GM18505 (cell line): ENCODE measurements around the gene APOBEC3H.

Experiments used
- ATAC-seq: cut with Tn5 transposase; IDR thresholded peaks from one replicate; pipeline ENCODE4 v1.9.1; 2021; ENCODE audit not compliant: unreplicated experiment
- POLR2A ChIP-seq: IDR thresholded peaks from 4 replicates; pipeline ENCODE4 v1.6.1; 2011; ENCODE audit warnings: borderline replicate concordance; ENCODE audit not compliant: insufficient read depth, insufficient read length; ENCODE audit errors: extremely low read depth

APOBEC3H gene

DNA sequence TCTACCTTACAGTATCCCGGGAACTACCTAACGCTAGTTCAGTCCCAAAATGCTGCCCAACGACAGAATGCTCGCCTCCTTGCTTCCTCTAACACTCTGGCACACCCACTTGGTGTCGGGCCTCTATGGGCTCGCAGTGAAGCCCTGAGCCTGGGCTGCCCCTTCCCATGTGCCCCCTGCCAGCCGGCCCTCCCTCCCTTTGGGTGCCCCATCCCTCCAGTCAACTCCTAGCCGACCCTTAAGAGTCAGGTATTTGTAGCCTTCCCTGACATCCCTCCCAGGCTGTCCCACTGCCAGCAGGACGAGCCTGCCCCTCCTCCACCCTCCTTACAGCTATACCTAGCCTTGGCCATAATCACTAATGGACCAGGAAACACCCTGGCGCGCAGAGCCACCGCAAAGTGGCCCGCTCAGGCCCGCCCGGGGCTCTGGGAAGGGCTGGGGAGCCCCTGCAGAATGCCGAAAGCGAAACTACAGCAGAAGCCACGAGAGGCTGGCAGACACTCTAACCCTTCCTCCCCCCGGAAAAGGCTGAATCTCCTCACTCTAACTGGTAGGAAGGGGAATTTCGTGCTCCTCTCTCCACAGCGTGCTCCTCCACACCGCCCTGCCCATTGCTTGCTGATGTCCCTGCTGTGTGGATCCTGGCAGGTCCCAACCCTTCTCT lies 47.2 kb downstream of the APOBEC3H start:
- no peak for ATAC-seq
- peak; percentile 34 for TF ChIP-seq POLR2A

GRCh38 chr22:39146256-39147101 lies 49.4 kb downstream of the APOBEC3H start:
- no peak for ATAC-seq
- TF ChIP-seq POLR2A = no peak

DNA sequence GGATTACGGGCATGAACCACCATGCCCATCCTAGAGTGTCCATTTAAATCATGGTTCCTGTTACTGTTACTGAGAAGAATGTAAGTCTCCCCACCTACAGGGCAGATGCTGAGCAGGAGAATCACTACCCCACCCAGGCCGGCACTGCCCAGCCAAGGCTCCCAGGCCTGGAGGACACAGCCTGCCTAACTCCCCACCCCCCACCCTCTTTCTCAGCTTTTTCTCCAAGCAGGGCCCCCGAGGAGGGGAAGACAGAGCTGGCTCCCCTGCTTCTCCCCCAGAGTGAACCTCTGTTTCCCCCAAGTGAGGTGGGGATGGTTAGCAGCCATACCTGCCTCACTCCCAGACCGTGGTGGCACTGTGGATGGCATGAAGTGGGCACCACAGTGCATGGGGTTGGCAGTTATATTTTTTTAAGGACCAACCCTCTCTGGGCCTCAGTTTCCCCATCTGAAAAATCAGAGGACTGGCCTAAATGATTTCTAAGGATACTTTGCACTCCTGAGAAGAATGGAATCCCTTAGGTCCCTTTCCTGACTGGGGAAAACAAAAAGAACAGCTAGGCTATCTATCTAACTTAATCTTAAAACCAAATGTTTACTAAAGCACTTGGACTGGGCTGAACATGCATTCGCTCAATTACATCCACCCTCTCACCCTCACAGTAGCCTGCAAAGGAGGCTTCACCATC lies 50.4 kb downstream of the APOBEC3H start:
- ATAC-seq = no peak
- no peak for TF ChIP-seq POLR2A

DNA sequence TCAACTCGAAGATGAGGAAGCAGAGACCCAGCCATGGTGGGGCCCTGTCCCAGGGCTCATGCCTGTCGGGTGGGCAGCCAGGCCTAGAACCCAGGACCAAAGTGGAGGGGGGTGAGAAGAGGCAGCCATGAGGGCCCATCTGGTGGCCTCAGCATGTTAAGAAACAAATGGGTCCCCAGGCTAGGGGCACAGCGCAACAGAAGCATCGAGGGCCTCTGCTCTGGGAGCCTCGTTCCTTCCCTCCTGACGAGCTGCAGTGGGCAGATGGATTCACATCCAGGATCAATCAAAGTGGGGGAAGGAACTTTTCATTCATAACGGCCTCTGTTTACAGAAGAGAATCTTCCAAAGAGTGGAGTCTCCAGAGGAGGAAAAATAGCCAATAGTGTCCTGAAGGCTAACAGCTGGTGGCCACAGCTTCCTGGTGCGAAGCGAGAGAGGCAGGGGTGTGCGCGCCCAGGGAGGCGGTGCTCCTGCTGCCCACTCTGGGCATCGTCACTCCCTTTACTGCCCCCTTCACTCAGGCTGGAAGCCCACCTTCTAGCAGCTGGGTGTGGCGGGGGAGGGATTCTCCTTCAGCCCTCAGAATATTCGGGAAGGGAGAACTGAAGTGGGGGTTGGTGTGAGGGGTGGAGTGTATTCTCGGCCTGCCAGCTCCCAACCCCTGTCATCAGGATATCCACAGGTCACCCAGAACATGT lies 51.1 kb downstream of the APOBEC3H start:
- no peak for TF ChIP-seq POLR2A
- no peak for ATAC-seq

DNA sequence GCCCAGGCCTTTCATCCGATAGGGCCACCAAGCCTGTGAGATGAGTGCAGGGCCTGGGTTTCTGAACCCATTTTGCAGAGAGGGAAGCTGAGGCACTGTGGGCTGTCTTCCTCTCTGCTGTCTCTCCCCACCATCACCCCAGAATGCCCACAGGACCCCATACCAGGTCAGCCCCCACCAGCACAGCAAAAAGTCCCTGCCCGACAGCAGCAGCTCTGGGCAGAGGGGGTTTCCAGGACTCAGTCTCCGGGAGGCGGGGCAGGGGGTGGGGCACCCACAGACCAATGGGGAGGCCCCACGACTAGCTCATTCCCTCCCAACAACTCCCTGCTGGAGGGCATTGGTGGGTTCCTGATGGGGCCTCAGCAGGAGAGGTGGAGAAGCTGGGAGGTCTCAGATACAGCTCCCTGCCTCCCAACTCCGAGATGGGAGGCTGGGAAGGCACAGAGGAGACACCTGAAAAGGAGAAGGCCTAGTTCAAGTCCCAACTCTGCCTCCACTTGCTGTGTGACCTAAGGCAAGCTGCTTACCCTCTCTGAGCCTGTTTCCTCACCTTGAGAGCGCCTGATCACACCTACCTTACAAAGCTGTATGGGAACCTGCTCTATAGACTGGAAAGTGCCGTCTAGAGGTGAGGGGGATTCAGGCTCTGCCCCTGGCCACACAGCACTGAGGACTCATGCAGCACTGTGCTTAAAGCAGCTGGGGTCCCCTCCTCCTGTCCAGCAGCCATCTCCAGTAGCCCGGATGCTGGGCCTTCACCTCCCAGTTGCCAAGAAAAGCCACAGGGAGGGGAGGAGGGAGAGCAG lies 51.9 kb downstream of the APOBEC3H start:
- peak; percentile 24 for TF ChIP-seq POLR2A
- ATAC-seq = no peak

GRCh38 chr22:39149915-39150847 lies 53.1 kb downstream of the APOBEC3H start:
- no peak for TF ChIP-seq POLR2A
- ATAC-seq = no peak

DNA sequence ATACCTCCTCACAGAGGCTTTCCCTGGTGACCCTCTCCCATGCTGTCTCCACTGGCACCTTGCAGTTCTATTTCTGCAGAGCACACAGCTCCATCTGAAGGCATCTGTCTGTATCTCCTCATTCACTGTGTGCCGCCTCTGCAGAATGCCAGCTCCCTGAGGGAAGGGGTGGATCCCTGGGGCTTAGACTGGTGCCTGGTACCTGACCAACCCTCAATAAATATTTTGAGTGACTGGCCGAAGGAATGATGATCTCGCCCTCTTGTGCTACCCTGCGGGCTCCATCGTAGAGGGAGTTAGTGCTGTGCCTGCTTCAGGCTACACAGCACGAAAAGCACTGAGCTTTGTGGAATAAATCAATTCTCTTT lies 53.8 kb downstream of the APOBEC3H start:
- no peak for ATAC-seq
- TF ChIP-seq POLR2A = no peak

DNA sequence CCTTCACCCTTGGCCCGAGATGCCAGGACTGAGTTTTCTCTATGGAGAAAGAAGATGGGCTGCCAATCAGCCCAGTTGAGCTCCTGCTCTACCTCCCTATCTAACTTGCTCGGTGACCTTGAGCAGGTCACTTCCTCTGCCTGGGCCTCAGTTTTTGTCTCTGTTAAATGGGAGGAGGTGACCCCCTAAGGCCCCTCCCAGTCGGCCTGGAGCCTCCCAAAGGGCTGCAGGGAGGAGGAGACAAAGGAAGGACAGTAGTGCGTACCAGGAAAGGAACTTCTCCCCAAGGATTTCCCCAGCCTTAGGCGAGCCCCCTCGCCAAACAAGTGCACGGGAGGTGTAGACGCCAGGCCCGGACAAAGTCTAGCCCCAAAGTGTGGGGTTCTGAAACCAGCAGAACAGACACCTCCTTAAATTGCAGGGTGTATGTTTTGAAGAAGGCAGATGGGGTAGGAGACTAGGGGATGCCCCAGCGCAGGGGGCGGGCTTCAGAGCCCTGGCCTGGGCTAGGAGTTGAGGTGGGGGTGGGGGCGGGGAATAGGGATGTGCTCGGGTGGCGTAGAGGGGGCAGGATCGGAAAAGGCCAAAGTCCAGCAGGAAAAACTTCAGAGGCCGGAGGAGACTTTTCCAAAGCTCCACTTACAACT lies 54.4 kb downstream of the APOBEC3H start:
- no peak for TF ChIP-seq POLR2A
- ATAC-seq = no peak

- ATAC-seq = no peak
- no peak for TF ChIP-seq POLR2A
These were observed 55.0 kb downstream of the APOBEC3H start for GRCh38 chr22:39152024-39152510.

DNA sequence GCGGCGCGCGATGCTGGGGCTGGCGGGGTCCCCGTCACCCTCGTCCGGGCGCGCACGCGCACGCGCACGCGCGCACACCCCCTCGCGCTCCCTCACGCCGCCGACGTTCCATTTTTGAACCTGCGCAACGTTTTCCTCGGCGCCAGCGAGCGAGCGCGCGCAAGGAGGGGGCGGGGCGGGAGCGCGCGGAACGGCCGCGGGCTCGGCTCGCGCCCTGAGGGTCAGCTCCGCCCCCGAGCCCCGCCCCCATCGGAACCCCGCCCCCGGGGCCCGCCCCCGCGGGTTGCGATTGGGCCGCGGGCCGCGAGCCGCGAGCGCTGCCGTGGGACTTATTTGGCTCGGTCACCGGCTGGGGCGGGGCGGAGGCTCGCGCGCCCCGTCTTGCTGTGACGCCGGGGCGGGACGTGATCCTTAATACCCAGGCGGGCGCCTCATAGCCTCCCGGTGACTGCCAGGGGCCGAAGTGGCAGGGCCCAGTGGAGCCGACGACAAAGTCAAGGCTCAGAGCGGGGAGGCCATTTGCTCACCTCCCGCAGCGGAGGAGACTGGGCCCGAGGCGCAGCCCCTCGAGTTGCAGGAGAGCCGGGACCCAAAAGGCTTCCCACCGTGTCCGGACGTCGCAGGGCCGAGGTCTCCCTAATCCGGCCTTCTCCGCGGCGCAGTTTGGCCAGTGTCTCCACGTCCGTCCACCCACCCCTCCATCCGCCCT lies 55.6 kb downstream of the APOBEC3H start, which contains the start of gene CBX7:
Gene CBX7 (minus strand): TSS at position 170 of the 709 bp plus-strand sequence. CDS start 236 bp downstream, outside the sequence.
- no peak for TF ChIP-seq POLR2A
- peak; percentile 81 for ATAC-seq
